ENCODE results near the gene CREB1.

Gene CREB1

DNA sequence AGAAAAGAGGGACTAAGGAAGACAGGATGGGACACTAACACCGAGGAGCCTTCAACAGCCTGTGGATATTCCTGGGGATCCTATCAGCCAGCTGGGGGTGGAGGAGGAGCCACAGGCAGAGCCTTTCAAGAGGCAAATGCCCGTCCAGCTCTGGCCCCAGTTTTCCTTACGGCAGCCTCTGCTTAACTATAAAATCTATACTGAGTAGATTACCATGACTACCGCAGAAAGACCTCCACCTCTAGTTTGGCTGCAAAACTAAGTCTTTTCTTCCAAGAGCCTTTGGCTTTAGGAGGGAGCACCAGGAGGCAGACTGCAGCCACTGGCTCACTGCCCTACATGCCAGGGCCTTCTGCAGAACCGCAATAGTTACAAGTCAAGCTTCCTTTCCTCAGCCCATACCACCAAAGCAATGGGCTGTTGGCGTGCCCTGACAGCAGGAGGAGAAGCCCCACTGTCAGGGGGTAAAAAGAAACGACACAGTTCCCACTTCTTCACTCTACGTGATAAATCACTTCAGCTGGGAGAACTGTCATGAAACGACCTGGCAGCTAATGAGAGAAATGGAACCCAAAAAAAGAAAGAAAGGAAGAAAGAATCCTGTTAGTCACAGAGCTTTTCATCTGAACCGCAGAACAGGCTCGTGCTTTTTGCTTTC lies 25.1 kb upstream of the CREB1 start:
- DNase-seq: no peak

GRCh38 chr2:207505171-207505570 lies 24.6 kb upstream of the CREB1 start:
- DNase-seq: no peak

GRCh38 chr2:207505728-207506127 lies 24.0 kb upstream of the CREB1 start:
- DNase-seq: no peak

DNA sequence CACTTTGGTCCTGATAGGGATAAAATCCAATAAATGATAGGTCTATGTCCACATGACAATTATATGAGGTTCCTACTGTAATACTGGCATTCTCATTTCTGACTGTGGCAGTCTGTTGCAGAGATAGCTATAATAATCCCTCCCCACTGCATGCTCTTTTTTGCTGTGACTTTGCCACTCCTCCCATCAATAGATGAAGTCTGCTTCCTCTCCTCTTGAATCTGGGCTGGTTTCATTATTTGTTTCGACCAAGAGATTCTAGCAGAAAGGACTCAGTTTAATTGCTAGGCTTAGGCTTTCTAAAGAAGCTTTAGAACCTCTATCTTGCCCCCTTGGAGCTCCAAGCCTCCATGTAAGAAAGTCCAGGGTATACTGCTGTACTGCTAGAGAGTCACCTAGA lies 23.3 kb upstream of the CREB1 start:
- DNase-seq: no peak

GRCh38 chr2:207510148-207510547 lies 19.6 kb upstream of the CREB1 start:
- no peak for DNase-seq

GRCh38 chr2:207511851-207512250 lies 17.9 kb upstream of the CREB1 start:
- DNase-seq: no peak

DNA sequence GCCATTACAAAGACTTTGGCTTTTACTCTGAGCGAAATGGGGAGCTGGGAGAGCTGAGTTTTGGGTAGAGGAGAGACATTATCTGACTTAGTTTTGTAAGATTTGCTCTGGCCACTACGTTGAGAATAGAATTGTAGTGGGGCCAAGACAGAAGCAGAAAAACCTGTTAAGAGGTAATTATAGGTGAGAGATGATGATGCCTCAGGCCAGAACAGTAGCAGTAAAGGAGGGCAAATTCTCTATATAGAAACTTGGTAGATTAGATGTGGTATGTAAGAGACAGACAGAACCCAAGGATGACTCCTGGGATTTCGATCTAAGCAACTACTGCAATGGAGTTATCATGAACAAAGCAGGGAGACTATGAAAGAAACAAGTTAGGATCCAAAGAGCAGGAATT lies 17.4 kb upstream of the CREB1 start:
- no peak for DNase-seq

GRCh38 chr2:207513551-207514257 lies 16.1 kb upstream of the CREB1 start:
- no peak for DNase-seq

DNA sequence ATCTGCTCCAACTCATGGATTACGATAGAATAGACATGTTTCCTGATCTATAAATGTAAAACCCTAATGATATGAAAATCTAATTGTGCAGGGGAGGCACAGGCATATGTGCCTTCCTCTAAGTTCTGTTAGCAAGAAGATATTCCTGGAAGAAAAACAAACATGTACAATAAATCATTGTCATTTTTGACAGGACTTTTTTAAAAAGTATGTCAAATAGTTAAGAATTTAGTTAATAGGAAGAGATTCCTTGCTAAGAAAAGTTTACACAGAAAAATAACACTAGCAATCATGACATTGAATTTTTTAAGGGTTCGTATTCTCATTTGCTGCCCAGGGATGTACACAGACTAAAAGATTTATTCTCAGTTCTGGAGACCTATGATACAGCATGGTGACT lies 15.3 kb upstream of the CREB1 start:
- no peak for DNase-seq

GRCh38 chr2:207515671-207516070 lies 14.1 kb upstream of the CREB1 start:
- no peak for DNase-seq

DNA sequence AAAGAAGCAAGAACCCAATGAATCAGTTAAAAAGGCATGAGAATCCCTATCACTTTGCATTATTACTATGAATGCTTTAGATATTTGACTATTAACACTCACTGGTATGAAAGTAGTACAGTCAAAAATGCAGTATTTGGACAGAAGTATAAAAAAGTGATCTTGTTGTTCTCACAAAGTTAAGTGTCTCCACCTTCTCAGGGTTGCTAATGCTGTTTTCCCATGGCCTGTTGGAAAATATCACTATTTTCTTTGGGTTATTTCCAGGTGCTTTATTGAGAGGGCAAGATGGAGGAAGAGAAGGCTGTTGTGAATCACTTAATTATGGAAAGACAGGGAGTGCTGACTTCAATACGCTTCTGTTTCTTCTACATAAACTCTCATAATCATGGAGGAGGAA lies 13.6 kb upstream of the CREB1 start:
- DNase-seq: no peak

- no peak for DNase-seq
Measured at GRCh38 chr2:207523005-207523404, 6.8 kb upstream of the CREB1 start.

GRCh38 chr2:207525296-207525695 lies 4.5 kb upstream of the CREB1 start:
- no peak for DNase-seq

GRCh38 chr2:207528980-207529329 lies 807 bp upstream of the CREB1 start:
- DNase-seq: no peak

GRCh38 chr2:207530160-207531031 lies 634 bp downstream of the CREB1 start:
- DNase-seq: peak; percentile 6

GRCh38 chr2:207531032-207531952 lies 1.5 kb downstream of the CREB1 start:
- DNase-seq: no peak

DNA sequence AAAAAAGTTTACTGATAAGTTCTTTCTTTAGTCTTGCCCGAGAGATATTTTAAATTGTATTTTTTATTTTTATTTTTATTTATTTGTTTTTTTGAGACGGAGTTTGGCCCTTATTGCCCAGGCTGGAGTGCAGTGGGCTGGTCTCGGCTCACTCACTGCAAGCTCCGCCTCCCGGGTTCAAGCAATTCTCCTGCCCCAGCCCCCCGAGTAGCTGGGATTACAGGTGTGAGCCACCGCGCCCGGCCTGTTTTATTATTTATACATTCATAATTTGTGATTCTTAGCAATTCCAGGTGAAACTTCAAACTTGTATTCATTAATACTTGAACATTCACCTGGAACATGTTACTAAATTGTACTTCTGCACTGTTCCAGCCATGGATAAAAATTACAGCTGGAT lies 2.9 kb downstream of the CREB1 start:
- no peak for DNase-seq

- DNase-seq: no peak
Measured at GRCh38 chr2:207533461-207534008, 3.8 kb downstream of the CREB1 start.

GRCh38 chr2:207534417-207534816 lies 4.7 kb downstream of the CREB1 start:
- no peak for DNase-seq

DNA sequence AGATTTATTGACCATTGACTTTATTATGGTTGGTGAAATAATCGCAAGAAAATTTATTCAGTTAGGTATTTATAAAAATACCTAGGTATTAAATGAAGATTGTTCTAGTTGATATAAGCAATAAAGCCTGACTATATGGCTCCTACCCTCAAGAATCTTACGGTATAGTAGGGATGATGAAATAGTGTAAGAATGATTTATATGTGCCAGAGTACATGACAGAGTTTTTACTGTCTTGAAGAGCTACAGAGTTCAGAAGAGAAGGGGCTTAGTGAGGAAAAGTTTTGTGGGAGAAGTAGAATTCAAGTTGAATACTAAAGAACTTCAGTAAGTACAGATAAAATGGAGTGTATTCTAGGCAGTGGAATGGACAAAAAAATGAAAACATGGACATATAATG lies 9.7 kb downstream of the CREB1 start:
- no peak for DNase-seq

DNA sequence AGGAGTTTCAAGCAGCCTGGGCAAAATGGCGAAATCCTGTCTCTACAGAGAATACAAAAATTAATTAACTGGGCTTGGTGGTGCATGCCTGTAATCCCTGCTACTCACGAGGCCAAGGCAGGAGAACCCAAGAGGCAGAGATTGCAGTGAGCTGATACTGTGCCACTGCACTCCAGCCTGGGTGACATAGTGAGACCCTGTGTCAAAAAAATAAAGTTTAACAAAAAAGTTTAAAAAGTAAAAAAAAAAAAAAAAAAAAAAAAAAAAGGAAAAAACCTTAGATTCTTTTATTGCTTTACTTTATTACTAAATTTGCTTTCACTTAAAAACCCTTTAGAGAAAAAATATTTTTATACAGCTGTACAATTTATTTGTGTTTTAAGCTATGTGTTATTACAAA lies 10.7 kb downstream of the CREB1 start:
- DNase-seq: no peak

DNA sequence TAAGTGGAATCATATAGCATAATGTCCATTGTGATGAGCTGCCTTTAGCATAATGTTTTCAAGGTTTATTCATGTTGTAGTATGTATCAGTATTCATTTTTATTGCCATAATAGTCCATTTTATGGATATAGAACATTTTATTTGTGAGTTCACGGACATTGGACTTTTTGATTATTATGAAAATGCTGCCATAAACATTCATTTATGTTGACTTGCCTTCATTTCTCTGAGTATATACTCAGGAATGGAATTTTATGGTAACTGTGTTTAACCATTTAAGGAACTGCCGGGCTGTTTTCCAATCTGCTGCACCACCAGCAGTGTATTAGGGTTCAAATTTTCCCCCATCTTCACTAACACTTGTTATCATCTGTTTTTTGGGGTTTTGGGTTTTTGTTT lies 12.2 kb downstream of the CREB1 start:
- DNase-seq: no peak

GRCh38 chr2:207543272-207543671 lies 13.5 kb downstream of the CREB1 start:
- no peak for DNase-seq

All from NCI-H1092 (cell line).